ENCODE results near the gene SEMA4C.

DNA sequence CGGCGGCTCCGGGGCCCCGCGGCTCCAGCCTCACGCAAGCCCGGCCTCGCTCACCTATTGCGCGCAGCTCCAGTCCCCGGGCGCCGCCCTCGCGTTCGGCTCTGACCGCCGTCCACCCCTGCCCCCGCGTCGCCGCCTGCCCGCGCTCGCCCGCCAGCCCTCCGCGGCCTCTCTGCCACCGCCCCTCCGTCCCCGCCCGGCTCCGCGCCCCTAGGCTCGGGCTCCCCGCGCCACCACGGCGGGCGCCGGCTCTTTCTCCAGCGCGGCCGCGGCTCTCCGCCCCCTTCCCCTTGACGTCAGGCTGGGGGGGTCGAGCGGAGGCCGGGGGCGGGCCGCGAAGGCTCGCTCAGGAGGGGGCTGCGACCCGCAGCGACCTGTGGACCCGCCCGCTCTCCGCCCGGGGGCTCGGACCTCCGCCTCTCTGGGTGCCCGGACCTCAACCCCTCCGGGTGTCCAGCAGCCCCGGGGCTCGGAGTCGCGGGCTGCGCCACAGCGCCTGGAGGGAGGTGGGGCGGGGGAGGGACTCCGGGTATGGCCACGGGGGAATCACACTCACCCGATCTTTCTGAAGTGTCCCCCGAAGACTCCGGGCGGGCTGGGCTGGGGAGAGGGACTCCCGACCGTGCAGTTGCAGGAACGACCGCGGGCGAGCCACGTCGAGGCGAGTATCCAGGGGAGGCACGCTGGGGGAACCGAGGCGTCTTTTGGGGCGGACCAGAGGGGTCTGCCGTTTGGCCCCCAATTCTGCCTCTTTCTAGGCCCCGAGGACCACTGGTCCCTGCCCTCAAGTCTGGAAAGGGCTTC, at the start of gene SEMA4C:
- TF ChIP-seq, protein P1, sequence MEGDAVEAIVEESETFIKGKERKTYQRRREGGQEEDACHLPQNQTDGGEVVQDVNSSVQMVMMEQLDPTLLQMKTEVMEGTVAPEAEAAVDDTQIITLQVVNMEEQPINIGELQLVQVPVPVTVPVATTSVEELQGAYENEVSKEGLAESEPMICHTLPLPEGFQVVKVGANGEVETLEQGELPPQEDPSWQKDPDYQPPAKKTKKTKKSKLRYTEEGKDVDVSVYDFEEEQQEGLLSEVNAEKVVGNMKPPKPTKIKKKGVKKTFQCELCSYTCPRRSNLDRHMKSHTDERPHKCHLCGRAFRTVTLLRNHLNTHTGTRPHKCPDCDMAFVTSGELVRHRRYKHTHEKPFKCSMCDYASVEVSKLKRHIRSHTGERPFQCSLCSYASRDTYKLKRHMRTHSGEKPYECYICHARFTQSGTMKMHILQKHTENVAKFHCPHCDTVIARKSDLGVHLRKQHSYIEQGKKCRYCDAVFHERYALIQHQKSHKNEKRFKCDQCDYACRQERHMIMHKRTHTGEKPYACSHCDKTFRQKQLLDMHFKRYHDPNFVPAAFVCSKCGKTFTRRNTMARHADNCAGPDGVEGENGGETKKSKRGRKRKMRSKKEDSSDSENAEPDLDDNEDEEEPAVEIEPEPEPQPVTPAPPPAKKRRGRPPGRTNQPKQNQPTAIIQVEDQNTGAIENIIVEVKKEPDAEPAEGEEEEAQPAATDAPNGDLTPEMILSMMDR (IDR thresholded peaks at IDR 0.05): no peak
- TF ChIP-seq ZFX (IDR thresholded peaks at IDR 0.05; ENCODE audit: borderline replicate concordance): no peak
